OCI-LY1 (cell line): Measurements from ENCODE around the gene SLC9A9.

Experiments
- H2AFZ ChIP-seq: fragments of 200-600 bp; sonication (generic), shearing (Covaris generic); 2 replicates; pipeline ENCODE4 v1.6.0; 2014; ENCODE audit warnings: antibody characterized with exemption, mild to moderate bottlenecking, low read length
- H3F3A ChIP-seq: fragments of 200-600 bp; sonication (generic), shearing (Covaris generic); 2 replicates; pipeline ENCODE4 v1.6.0; 2014; ENCODE audit warnings: mild to moderate bottlenecking, antibody characterized with exemption, low read length, moderate library complexity; ENCODE audit not compliant: insufficient read depth
- H3K27ac ChIP-seq: fragments of 200-600 bp; sonication (generic); 2 replicates; pipeline ENCODE4 v1.5.1; 2014; ENCODE audit warnings: low read length, mixed run types, mild to moderate bottlenecking, low read depth; ENCODE audit not compliant: poor library complexity, severe bottlenecking
- H3K27me3 ChIP-seq: fragments of 200-600 bp; sonication (generic); 2 replicates; pipeline ENCODE4 v1.6.0; 2014; ENCODE audit warnings: antibody characterized with exemption, mild to moderate bottlenecking, low read length, moderate library complexity; ENCODE audit not compliant: insufficient read depth
- H3K36me3 ChIP-seq: fragments of 200-600 bp; sonication (generic); 2 replicates; pipeline ENCODE4 v1.6.1; 2014; ENCODE audit warnings: mild to moderate bottlenecking, antibody characterized with exemption, low read length, moderate library complexity, mixed read lengths; ENCODE audit not compliant: insufficient read depth
- H3K4me1 ChIP-seq: fragments of 200-600 bp; sonication (generic); 2 replicates; pipeline ENCODE4 v1.5.1; 2014; ENCODE audit warnings: mild to moderate bottlenecking, low read length, moderate library complexity; ENCODE audit not compliant: insufficient read depth, severe bottlenecking
- H3K4me2 ChIP-seq: fragments of 200-600 bp; sonication (generic), shearing (Covaris generic); 2 replicates; pipeline ENCODE4 v1.6.1; 2014; ENCODE audit warnings: low read length
- H3K4me3 ChIP-seq: fragments of 200-600 bp; sonication (generic); 2 replicates; pipeline ENCODE4 v1.5.1; 2014; ENCODE audit warnings: low read length, low read depth, mild to moderate bottlenecking, mixed read lengths; ENCODE audit not compliant: poor library complexity, severe bottlenecking
- H3K79me2 ChIP-seq: fragments of 200-600 bp; shearing (Covaris generic); 2 replicates; pipeline ENCODE4 v1.6.1; 2016; ENCODE audit warnings: mixed run types, low read length, mixed read lengths; ENCODE audit not compliant: insufficient read depth
- H3K9ac ChIP-seq: fragments of 200-600 bp; sonication (generic), shearing (Covaris generic); 2 replicates; pipeline ENCODE4 v1.6.1; 2014; ENCODE audit warnings: mild to moderate bottlenecking, low read length, mixed read lengths
- H3K9me2 ChIP-seq: fragments of 200-600 bp; sonication (generic), shearing (Covaris generic); 2 replicates; pipeline ENCODE4 v1.6.1; 2014; ENCODE audit warnings: low read depth, mild to moderate bottlenecking, low read length, mixed read lengths
- H3K9me3 ChIP-seq: fragments of 200-600 bp; shearing (Covaris generic); 2 replicates; pipeline ENCODE4 v1.6.1; 2014; ENCODE audit warnings: low read length, mixed read lengths
- H4K20me1 ChIP-seq: fragments of 200-600 bp; sonication (generic), shearing (Covaris generic); 2 replicates; pipeline ENCODE4 v1.6.0; 2016; ENCODE audit warnings: mild to moderate bottlenecking, low read length; ENCODE audit not compliant: insufficient read depth
- EZH2 ChIP-seq: fragments of 200-600 bp; sonication (generic), shearing (Covaris generic); IDR thresholded peaks from 2 replicates; pipeline ENCODE4 v1.8.0; 2017; ENCODE audit warnings: borderline replicate concordance, mixed run types, mild to moderate bottlenecking, antibody characterized with exemption, low read length, moderate library complexity, mixed read lengths
- TF ChIP-seq, protein P1 (sequence below): fragments of 200-600 bp; sonication (generic), shearing (Covaris generic); IDR thresholded peaks from 2 replicates; pipeline ENCODE4 v1.5.1; 2017; ENCODE audit warnings: mild to moderate bottlenecking, antibody characterized with exemption, low read length, moderate library complexity, mixed read lengths

The SLC9A9 gene

GRCh38 chr3:143510601-143511000 lies 337.7 kb downstream of the SLC9A9 start:
- no peak overlapping the region for H3K9ac ChIP-seq
- TF ChIP-seq, protein P1, sequence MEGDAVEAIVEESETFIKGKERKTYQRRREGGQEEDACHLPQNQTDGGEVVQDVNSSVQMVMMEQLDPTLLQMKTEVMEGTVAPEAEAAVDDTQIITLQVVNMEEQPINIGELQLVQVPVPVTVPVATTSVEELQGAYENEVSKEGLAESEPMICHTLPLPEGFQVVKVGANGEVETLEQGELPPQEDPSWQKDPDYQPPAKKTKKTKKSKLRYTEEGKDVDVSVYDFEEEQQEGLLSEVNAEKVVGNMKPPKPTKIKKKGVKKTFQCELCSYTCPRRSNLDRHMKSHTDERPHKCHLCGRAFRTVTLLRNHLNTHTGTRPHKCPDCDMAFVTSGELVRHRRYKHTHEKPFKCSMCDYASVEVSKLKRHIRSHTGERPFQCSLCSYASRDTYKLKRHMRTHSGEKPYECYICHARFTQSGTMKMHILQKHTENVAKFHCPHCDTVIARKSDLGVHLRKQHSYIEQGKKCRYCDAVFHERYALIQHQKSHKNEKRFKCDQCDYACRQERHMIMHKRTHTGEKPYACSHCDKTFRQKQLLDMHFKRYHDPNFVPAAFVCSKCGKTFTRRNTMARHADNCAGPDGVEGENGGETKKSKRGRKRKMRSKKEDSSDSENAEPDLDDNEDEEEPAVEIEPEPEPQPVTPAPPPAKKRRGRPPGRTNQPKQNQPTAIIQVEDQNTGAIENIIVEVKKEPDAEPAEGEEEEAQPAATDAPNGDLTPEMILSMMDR = no peak
- no peak for TF ChIP-seq EZH2
- H3K4me1 ChIP-seq = no peaks in the 10 kb centered on the region
- H3K36me3 ChIP-seq = no peaks in the 10 kb centered on the region
- H4K20me1 ChIP-seq = no peaks in the 10 kb centered on the region
- H2AFZ ChIP-seq = no peak overlapping the region
- no peaks in the 10 kb centered on the region for H3K9me3 ChIP-seq
- H3K79me2 ChIP-seq = no peaks in the 10 kb centered on the region
- H3K4me2 ChIP-seq = no peak overlapping the region
- H3K4me3 ChIP-seq = no peak overlapping the region
- H3K9me2 ChIP-seq = no peaks in the 10 kb centered on the region
- H3F3A ChIP-seq = no peaks in the 10 kb centered on the region
- no peaks in the 10 kb centered on the region for H3K27me3 ChIP-seq
- no peak overlapping the region for H3K27ac ChIP-seq

DNA sequence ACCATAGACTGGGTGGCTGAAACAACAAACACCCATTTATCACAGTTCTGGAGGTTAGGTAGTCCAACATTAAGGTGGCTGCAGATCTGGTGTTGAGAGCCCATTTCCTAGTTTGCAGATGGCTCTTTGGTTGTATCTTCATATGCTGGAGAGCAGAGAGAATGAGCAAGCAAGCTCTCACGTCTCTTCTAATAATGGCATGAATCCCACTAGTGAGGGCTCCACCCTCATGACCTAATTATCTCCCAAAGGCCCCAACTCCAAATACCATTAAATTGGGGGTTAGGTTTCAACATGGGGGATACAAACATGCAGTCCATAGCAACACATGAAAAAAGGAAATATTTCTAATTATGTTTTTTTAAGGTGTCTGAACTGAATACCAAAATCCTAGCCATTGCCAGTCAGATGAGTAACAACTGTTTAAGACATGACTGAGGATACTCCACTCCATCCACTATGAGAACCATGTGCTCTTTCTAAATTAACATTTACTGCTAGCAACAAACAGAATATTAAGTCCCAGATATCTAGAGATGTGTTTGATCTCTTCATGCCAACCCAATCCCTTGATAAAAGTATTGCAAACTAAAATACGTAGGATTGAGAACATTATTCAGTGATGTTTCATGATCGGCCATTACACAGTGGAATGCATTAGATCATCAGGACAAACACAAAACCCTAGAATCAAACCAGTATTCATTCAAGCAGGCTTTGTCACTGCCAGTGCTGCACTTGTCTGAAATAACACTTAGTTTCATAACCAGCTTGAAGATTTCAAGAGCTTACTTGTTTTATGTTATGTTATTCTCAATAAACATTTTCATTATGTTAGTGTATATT lies 340.3 kb downstream of the SLC9A9 start:
- no peaks in the 10 kb centered on the region for H3F3A ChIP-seq
- no peak overlapping the region for H3K9ac ChIP-seq
- TF ChIP-seq, protein P1 = no peak
- TF ChIP-seq EZH2 = no peak
- H2AFZ ChIP-seq = no peak overlapping the region
- no peak overlapping the region for H3K27ac ChIP-seq
- H3K9me2 ChIP-seq = no peaks in the 10 kb centered on the region
- H3K79me2 ChIP-seq = no peaks in the 10 kb centered on the region
- H3K36me3 ChIP-seq = no peaks in the 10 kb centered on the region
- no peak overlapping the region for H3K4me3 ChIP-seq
- H3K27me3 ChIP-seq = no peaks in the 10 kb centered on the region
- H3K9me3 ChIP-seq = no peaks in the 10 kb centered on the region
- no peak overlapping the region for H3K4me2 ChIP-seq
- H3K4me1 ChIP-seq = no peaks in the 10 kb centered on the region
- H4K20me1 ChIP-seq = no peaks in the 10 kb centered on the region

DNA sequence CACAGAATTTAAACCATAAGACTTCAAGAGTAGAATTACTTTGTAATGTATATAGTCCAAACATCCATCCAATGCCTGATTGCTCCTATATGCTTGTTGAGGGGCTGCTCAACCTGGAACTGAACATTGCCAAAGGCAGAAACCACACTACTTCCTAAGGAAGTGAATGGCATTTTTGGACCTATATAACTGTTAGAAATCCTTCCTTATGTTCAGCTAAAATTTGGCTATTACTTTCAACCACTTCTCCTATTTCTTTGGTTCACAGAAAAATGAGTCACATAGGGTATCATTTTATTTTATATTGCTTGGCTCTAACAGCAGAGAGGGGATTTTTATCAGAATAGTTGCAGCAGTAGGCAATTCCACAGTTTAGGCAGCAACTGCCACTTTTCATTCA lies 342.1 kb downstream of the SLC9A9 start:
- Histone ChIP-seq H3K9me2 (no peaks in the 10 kb centered on the region), H4K20me1 (no peaks in the 10 kb centered on the region), H3K4me2 (no peak overlapping the region), H3K9me3 (no peaks in the 10 kb centered on the region), H2AFZ (no peak overlapping the region), H3K4me1 (no peaks in the 10 kb centered on the region), H3F3A (no peaks in the 10 kb centered on the region), H3K27ac (no peak overlapping the region), H3K79me2 (no peaks in the 10 kb centered on the region), H3K4me3 (no peak overlapping the region), H3K36me3 (no peaks in the 10 kb centered on the region), H3K9ac (no peak overlapping the region), H3K27me3 (no peaks in the 10 kb centered on the region)
- no peak for TF ChIP-seq EZH2
- TF ChIP-seq, protein P1 = no peak
